GM12872 (cell line): ENCODE data around the gene OSBPL2.
A peak's percentile ranks its signal among the peaks of the same experiment; 100 is the strongest.

ENCODE experiments used
- CTCF ChIP-seq: IDR thresholded peaks from 3 replicates; pipeline ENCODE4 v1.5.1; 2011; ENCODE audit warnings: low read depth, mild to moderate bottlenecking, low read length, moderate library complexity; ENCODE audit not compliant: insufficient read depth

Gene OSBPL2

GRCh38 chr20:62301773-62302340 is 63.5 kb downstream of the OSBPL2 start:
- TF ChIP-seq CTCF = peak; percentile 94

DNA sequence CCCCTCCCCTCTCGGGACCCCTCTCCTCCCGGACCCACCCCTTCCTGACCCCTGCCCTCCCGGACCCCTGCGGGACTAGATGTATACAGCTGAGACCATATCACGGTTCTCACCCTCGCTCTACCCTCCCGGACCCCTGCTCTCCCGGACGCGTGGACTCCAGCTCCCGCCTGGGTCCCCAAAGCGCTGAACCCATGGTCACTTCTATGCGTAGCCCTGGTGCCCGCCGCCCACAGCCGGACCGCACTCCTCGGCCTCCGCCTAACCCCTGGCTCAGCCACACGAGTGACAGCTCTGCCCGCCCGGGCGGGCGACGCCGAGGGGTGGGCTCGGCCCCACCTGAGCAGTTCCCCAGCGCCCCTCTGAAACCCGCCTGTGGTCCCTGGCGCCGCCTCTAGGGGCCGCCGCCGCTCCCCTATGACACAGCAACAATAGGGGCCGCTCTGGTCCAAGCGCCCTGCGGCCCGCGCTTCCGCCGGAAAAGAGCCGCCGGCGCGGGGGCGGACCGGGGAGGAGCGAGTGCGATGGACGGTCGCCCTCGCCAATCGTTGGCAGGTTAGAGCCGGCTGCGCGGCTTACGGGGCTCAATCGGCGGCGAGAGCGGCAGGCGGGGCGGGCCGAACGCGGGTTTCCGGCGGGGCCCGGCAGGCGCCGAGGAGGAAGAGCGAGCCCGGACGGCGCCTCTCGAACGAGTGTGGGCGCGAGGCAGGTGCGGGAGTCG is 64.2 kb downstream of the OSBPL2 start, which contains the start of gene ADRM1:
TSS of gene ADRM1 (plus strand) at position 657 of the 721 bp plus-strand sequence. CDS start 572 bp downstream, outside the sequence.
- peak; percentile 75 for TF ChIP-seq CTCF

- TF ChIP-seq CTCF = no peak
These were observed 64.7 kb downstream of the OSBPL2 start for GRCh38 chr20:62303062-62303339.

DNA sequence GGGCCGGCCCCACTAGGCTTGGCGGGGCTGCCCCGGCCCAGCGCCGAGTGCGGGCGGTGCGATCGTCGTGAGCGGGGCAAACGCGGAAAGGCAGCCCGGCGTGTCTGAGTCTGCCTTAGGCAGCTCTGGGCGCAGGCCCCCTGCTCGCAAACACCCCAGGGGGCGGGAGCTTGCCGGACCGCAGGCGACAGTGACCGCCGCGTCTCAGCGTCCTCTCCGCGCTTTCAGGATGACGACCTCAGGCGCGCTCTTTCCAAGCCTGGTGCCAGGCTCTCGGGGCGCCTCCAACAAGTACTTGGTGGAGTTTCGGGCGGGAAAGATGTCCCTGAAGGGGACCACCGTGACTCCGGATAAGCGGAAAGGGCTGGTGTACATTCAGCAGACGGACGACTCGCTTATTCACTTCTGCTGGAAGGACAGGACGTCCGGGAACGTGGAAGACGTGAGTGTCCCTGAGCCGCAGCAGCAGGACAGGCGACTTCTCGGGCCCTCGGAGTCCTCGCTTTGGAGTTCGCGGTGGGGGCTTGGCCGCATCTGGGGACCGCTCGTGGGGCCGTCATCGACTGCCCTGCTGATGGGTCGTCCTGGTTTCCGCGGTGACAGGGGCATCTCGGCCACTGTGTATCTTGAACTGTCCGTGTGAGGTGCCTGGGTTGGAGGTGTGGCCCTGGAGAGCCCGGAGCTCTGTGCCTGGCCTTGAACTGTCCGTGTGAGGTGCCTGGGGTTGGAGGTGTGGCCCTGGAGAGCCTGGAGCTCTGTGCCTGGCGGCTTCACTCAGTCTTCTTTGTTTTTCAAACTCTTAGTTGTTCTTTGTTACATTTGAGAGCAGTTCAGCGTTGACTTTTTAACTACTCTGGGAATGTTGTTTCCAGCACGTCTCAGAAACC is 65.3 kb downstream of the OSBPL2 start:
- TF ChIP-seq CTCF = no peak

GRCh38 chr20:62304331-62305148 is 66.2 kb downstream of the OSBPL2 start:
- no peak for TF ChIP-seq CTCF

GRCh38 chr20:62305149-62305764 is 66.9 kb downstream of the OSBPL2 start:
- no peak for TF ChIP-seq CTCF
